Stimulated activated CD4-positive, alpha-beta T cell treated with anti-CD3 and anti-CD28 coated beads, TNF-alpha, amount 100 ng/mL, for 1 hour (primary cell): ENCODE results near the gene SEZ6.
"Not testable (repeated sequence)": the region's sequence is repeated elsewhere in the genome, so short reads cannot be mapped to it uniquely, and the experiment has no call there.

Experiments
- DNase-seq, 3 donors: peaks; one replicate each; pipeline ENCODE4 v3.0.0-alpha.2; 2020; ENCODE audit warnings: low read depth in 3 of 3, low spot score in 1 of 3

The SEZ6 gene

DNA sequence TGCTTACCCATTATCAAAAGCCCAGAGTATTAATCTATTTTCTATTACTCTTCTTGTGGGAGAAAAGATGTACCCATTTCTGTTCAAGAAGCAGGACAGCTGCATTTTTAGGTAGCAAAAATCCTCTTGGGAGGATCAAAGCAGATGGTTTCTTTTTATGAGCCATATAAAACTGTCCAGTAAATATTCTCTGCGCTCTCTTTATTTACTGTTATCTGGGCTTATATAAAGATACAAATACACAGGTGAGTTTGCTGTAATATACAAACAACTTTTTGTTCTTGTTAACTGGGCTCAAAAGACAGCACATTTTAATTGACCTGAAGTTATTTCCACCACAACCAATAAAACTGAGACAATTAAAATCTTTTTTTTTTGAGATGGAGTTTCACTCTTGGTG, 64.6 kb downstream of the SEZ6 start:
- no peak for DNase-seq

DNA sequence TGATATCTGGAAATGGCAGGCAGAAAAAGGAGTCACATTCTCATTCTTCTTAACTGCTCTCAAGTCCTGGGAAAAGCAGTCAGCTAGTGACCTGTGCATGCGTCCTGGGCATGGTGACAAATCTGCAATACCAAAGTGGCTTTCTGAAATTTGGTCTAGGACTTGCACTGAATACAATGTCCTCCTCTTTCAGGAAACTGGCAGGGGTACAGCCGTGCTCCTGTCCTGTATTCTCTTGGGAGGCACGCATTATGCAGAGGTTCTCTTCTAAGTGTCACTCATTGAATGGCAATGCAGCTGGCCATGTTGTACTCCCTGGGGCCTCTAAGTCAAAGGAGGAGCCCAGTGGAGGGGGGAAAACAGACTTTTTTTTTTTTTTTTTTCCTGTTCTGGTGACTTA, 65.2 kb downstream of the SEZ6 start:
- no peak for DNase-seq

DNA sequence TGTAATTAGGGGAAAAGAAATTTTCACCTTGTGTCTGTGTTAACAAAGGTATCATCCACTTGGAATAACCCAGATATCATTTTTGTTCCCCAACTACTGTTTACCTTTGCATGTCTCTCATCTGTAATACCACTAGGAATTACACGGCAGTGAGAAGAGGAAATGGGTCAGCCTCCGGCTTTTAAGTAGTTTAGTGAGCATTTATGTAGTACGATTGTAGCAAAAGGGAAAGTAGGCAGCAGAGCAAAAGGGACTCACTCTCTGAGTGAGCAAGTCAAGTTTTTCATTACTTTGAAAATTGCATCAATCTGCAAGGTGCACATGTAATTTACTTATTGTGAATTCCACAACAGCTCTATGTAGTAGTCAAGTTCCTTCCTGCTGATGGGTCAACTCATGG, 65.7 kb downstream of the SEZ6 start:
- no peak for DNase-seq

DNA sequence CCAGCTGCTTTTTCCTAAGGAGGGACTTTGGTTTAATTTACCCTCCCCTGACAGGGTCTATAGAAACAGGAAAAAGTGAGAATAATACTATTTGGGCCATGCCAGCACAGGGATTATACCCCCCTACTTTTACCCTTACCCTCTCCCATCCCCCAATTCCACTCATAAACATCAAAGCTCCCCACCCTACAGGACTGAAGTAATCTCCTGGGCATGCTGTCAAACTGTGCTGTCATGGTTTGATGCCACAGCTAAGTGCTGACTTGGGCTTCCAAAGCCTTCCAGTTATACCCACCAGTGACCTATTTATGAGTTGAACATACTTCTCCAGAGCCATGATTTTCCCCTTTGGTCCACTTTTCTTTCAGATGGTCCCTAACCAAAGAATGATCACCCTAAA, 67.3 kb downstream of the SEZ6 start:
- no peak for DNase-seq

DNA sequence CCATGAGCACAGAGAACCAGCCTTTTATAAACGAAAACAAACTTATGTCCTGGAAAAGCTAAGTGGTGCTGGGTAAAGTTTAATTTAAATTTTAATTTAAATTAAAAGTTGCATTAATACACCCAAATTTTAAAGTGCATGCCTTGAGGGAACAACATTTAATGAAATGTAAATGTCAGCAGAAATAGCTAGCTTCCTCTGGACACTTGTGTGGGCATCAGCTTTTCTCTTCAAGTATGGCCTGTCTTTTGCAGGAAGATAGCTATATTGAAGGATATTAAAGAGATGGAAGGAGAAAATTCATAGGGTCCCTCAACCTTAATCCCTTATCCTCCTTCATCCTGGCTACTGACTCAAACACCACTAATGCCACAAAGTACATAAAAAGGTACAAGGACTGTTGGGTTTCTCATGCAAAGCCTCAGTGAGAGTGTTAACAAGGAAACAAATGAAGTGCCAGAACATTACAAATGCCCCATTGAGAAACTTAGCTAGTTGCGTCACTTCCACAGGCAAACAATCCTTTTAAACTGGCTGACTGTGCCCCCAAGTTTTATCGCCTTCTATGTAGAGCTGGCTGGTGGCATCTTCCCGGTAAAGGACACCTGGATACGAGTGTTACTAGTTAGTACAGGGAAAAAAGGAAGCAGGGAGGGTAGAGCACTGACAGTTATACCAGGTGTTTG, 68.6 kb downstream of the SEZ6 start:
- no peak for DNase-seq

DNA sequence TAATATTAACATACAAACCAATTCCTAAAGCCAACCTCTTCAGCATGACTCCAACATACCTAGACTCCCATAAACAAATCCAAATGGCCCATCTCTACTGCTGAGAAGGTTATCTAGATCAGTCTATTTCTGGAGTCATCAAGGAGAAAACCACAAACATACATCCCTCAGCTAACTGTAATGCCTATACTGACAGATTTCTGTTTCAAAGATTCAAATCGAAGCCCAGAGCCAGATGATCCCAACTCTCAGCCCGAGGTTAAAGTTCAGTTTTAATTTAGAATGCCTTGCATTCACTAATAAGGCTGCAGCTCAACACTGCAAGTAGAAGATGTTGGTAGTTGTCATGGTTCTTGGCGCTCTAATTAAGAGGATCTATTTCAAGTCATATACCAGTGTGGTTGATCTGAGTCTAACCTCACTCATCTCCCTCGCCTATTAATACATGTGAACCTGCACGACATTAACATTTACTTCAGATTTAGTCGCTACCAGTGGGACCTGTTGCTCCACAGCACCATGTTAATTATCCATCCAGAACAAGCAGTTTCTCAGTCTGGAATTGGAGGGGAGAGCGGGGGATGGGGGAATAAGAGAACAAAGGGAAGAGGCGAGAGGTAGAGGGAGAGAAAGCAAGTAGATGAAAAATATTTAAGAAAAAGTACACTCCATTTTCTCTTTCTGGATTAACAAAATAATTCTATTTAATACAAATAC, 69.9 kb downstream of the SEZ6 start:
- no peak for DNase-seq

DNA sequence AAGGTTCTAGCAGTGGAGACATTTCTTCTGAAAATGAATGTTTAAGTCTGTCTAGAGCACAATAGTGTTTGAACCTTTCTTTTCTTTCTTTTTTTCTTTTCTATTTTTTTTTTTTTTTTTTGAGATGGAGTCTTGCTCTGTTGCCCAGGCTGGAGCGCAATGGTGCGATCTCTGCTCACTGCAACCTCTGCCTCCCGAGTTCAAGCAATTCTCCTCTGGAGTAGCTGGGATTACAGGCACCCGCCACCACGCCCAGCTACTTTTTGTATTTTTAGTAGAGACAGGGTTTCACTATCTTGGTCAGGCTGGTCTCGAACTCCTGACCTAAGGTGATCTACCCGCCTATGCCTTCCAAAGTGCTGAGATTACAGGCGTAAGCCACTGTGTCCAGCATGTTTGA, 71.3 kb downstream of the SEZ6 start:
- DNase-seq = not testable (repeated sequence)

DNA sequence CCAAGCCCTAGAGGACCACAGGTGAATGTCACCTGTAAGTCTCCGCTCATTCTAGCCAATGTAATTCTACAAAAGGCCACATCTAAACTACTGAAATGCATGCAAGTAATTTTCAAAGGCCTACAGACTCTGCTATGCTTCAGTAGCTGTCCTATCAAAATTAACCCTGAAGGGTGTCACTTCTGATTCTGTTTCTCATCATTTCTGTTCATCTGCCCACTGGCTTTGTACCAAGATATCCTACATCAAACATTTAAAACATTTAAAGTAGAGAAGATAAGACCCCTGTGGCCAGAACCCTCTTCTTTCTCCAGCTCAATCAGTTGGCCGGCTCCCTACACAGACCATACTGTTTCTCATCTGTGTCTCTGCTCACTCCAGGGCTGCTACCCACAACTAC, 76.0 kb downstream of the SEZ6 start:
- DNase-seq = no peak

DNA sequence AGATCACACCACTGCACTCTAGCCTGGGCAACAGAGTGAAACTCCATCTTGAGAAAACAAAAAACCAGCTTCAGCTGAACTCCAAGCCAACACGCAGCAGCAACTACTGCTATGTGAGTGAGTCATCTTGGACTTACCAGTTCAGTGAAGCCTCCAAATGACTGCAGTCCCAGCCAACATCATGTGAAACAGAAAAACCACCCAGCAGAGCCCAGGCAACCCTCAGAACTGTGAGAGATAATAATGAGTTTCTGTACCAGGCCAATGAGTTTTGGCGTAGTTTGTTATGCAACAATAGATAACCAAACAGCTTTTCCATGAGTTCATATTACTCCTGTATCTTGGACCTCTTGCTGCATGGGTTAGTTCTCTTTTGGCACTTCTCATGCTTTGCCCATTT, 77.8 kb downstream of the SEZ6 start:
- DNase-seq = no peak

DNA sequence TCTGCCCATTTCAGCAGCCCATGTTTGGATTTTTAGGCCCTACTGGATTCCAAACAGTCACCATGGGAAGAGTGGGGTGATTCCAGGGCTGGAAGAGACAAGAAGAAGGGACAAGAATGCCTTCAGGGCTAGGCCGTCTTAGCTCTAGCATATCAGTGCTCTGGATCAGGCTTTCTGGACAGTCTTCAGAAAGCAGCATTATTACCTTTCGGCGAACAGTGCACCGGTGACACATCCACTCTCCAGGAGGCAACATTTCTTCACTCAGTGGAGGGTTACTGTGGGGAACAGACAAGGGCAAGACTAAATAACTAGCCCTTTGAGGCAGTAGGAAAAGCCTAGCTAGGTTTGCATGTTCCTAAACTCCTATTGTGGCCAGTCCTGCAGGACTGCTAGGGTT, 79.0 kb downstream of the SEZ6 start:
- no peak for DNase-seq

DNA sequence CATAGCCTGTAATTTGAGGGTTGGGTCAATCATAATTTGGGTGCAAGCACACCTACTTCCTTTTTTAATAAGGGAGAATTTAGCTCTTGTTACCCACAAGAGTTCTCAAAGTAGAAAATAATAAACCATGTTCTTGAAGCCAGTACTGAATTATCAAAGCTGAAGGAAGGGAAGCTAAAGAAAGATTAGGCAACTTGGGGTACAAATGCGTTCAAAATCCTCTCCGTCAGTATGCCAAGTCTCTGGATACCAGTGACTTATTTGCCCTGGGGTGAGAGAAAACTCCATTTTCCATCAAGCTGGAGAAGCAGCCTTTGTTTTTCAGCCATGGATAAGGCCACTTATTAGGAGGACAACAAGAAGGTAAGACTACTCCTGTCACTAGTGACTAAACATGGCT, 79.5 kb downstream of the SEZ6 start:
- DNase-seq = no peak

DNA sequence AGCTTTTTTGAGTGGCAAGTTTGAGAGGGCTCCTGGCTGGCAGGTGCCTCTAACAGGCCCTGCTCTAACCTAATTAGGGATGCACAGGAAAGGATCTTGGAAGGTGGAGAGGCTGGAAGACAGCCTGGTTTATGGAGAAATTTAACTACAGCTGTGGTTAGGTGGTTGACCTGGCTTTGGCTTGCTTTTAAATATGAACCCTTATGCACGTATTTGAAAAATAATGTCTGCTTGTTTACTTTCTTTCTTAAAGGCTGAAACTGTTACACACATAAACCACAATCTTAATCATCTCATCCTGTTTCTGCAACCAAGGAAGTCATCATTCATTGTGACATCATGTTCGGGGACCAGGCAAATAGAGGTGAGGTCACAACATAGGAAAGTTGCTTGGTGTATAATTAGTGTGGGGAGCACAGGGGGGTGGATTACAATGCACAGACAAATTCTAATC, 79.9 kb downstream of the SEZ6 start:
- DNase-seq = peak in 2 of 3 donors; percentile 20 to 25

DNA sequence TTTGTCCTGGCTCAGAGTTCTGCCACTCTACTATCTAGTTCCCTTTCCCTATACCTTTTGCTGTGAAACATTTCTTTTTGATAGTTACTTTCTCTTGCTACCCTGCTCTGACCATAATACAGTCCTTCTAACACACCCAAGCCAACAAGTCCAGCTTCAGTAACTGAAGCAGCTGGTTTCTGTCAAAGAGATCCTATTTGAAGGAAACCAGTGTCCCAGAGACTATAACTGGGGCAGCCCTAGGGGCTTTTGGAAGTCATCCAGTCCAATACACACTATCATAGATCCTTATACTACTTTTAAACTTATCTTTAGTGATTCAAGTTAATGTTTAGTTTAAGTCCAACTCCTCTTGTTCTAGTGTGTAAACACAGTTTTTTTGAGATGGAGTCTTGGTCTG, 85.6 kb downstream of the SEZ6 start:
- DNase-seq = no peak

DNA sequence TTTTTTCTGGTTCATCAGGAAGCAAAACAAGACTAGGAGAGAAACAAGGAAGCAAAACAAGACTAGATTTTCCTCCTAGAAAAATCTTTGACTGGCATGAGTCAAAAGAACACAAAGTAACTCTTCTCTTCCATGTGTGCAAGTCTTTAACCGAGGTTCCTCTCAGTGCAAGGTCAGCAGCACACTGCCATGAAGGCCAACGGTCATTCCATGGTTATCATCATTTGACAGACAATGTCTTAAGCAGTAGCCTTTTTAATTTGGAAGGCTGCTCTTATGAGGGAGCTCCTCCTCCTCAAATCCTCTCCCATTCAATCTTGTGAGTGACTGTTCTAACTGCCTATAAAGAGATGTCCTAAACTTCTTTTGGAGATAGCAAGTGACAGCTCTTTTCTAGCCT, 87.5 kb downstream of the SEZ6 start:
- DNase-seq = no peak

DNA sequence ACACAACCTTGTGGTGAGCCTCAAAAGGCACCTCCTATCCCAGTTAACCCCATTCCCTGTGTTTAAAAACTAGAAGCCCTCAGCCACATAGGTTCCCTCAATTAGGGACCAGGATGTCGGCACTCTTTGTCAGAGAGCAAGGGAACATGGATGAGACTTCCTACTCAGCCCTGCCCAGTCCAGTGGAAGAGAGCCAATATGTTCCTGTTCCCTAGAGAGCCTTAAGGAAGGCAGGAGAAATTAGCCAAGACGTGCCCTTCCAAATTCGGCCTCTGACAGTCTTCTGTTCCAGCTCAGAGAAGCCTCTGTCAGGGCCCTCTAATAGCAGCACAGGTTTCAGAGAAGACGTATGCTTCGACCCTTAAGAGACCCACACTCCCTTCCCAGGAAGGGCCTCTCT, 88.4 kb downstream of the SEZ6 start:
- no peak for DNase-seq

DNA sequence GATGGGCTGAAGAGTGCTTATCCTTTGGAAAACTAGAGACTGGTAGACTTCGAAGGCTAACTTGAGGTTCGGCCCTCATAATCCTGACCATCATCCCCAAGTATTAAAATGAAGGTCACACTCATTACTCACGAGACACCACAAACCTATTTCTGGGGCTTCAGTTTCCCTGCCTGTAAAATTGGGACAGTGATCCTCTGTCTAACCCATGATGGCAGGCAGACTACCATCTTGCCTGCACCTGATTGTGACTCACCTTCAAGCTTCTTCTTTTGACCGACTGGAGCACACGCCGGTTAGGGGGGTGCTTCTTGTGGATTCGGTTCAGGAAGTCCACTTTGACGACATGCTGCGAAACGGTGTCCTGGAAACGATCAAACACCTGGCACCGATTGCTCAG, 88.8 kb downstream of the SEZ6 start:
- DNase-seq = no peak

DNA sequence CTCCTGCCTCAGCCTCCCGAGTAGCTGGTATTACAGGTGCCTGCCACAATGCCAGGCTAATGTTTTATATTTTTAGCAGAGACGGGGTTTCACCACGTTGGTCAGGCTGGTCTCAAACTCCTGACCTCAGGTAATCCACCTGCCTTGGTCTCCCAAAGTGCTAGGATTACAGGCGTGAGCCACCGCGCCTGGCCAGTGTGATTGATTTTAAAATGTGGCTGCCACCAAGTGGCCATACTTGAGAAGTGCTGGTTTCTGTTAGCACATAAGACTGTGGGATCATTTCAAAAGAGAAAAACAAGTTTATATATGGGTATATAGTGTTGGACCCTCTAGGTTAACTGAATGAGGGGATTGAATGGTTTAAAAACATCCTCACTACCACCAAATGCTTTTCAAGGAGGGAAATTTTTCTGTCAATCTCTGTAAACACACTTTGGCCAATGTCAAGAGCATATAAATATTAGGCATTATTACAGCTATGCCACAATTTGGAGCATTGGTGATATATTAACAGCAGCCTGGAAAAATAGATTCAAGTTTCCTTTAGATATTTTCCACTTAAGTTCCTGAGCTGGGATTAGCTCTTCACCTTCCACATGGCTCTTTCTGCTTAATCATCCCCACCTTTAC, 89.4 kb downstream of the SEZ6 start:
- DNase-seq = no peak

DNA sequence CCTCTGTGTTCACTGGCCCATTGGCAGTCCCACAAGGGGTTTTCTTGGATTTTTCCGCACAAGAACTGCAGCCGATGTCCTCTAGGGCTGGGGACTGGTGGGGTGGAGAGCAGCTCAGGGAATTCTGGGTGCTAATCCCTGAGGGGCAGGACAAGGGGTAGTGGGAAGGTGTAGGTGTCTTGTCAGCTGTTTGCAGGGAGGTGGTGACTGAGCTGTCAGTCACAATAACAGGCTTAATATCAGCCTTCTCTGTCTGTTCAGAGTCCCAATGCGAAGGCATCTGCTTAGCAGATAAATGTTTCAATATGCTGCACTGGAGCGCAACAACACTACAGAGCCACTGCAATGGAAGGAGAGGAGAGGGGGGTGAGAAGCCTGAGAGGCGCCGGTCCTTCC, 92.9 kb downstream of the SEZ6 start:
- no peak for DNase-seq

DNA sequence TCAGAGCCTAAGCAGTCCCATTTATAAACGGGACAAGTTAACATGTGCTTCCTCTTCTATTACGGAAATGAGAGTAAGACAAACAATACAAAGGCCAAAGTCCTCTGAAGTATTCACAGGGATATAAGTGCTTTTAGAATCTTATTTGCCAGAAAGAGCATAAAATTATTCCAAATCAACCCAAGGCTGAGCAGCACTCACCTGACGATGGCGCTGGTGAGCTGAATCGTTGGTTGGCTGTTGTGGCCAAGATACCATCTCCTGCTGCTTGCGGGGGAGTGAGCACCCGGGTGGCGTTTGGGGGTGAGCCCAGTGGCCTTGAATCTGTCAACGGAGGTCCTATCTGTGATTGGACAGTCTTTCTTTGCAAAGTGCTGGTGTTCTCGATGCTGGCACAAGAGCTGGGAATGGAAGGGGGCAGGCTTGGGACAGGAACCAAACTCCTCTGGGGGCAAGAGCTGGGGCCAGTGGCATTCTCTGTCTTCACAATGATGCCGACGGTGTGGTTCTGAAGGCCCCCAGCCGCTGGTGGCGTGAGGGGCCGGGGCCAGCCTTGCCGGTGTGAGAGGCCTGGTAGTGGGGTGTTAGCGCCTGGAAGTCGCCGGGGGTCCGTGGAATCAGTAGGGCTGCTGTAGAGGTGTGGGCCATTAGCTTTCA, 93.4 kb downstream of the SEZ6 start:
- DNase-seq = no peak

DNA sequence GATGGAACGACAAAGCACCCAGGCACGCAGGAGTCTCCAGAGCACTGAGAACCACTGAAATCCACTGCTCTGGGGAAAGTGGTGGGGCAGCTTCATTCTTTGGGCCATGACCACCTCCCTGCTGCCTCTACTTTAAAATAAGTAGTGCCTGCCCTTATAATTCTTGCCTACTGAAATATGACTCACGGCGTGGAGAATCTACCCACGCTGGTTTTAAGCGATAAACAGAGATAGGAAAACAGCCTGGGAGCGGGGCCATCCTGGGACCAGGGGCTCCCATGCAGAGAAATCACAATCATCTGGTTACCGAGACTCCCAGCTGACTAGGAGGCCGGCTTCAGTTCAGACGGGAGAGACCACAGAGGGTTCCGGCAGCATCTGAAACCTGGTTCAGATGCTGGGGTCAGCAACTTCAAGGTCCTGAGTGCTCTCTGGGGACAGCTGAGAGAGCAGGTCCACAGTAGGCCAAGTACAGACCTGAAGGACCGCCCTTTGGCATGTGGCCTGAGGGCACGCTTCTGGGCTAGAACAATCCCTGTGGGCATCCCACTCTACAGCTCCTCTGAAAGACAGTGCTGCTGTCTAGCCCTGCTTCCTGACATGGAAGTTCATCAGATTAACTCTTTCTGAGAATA, 94.3 kb downstream of the SEZ6 start:
- no peak for DNase-seq

DNA sequence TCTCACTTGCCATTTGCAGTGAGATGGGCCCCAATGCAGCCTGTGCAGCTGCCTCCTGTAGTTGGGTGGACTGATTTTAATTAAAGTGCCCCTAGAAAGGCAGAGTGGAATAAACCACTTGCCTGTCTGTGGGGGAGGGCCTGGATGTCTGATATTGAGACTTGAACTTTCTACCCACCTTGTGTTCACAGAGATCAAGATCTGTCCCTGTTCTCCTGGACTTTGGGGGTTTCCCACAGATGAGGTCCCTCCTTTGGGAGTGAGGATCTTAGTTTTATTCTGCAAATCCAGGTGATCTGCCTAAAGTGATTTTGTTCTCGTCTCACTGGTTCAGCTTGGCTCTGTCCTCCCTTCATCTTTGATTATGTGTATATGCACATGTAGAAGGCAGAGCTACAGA, 95.3 kb downstream of the SEZ6 start:
- DNase-seq = no peak
